Calu3 (cell line): ENCODE measurements around the gene DEFB110. TPM values are rescaled to one million over a fixed set of nuclear protein-coding genes. Genes with fewer than 3 reads are reported as not detected.

Experiments used
- BruUV-seq: library from RNA; stranded (reverse); fragments of 400-500 nt; replicated peaks from 2 replicates; lab custom pipeline; 2021; lab: Mats Ljungman, UMichigan
- CTCF ChIA-PET: fragments of 300-600 bp; sonication (Branson Sonifier 250); formaldehyde crosslinking; loops from one replicate; lab custom pipeline; 2022; ENCODE audit warnings: antibody characterized with exemption; lab: Charles Lee
- DNase-seq: peaks from one replicate; pipeline ENCODE4 v3.0.0; 2022
- H3K27ac Mint-ChIP-seq: one replicate; pipeline ENCODE4 v1.8.0; 2022; ENCODE audit warnings: mixed read lengths; ENCODE audit not compliant: unreplicated experiment
- H3K27me3 Mint-ChIP-seq: one replicate; pipeline ENCODE4 v1.8.0; 2022; ENCODE audit warnings: mixed read lengths; ENCODE audit not compliant: unreplicated experiment
- H3K36me3 Mint-ChIP-seq: one replicate; pipeline ENCODE4 v1.8.0; 2022; ENCODE audit warnings: mild to moderate bottlenecking, moderate library complexity, mixed read lengths; ENCODE audit not compliant: insufficient read depth, unreplicated experiment
- H3K4me1 Mint-ChIP-seq: one replicate; pipeline ENCODE4 v1.8.0; 2022; ENCODE audit warnings: mild to moderate bottlenecking, low read depth, mixed read lengths; ENCODE audit not compliant: unreplicated experiment
- H3K4me3 Mint-ChIP-seq: one replicate; pipeline ENCODE4 v1.8.0; 2022; ENCODE audit warnings: mild to moderate bottlenecking, low read depth, moderate library complexity, mixed read lengths; ENCODE audit not compliant: unreplicated experiment
- H3K9me3 Mint-ChIP-seq: one replicate; pipeline ENCODE4 v1.8.0; 2022; ENCODE audit warnings: low read depth, mixed read lengths; ENCODE audit not compliant: unreplicated experiment
- CTCF ChIP-seq: fragments of 200-600 bp; IDR thresholded peaks from one replicate; pipeline ENCODE4 v1.8.0; 2022; ENCODE audit warnings: antibody characterized with exemption; ENCODE audit not compliant: unreplicated experiment
- intact Hi-C: fragments of 100-400 bp; cut with micrococcal nuclease; formaldehyde crosslinking; loops from one replicate; pipeline ENCODE4 v1.10.0; 2022; ENCODE audit not compliant: unreplicated experiment
- total RNA-seq: library from RNA; stranded (reverse); gene quantifications from 2 replicates; pipeline ENCODE4 v1.2.3, GENCODE V29; 2022

The DEFB110 gene
- total RNA-seq, 1 experiment from 2014 or later, result not detected

DNA sequence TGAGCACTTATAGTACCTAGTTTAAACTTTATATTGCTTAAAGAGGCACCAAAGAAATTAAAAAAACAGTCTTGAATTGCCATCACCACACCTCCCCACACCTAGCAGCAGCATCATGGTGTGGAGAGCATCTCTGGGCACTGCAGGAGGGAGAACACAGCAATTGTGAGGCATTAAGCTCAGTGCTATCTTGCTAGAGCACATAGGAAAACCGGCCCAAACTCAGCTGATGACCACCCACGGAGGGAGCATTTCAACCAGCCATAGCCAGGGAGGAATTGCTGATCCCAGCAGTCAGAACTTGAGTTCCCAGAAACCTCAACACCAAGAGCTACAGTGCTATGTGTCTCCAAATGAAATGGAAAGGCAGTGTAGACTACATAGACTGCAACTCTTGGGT lies 32.9 kb downstream of the DEFB110 start:
- no peak overlapping the region for H3K4me3 Mint-ChIP-seq
- H3K36me3 Mint-ChIP-seq, result no peaks in the 10 kb centered on the region
- no peak overlapping the region for H3K27ac Mint-ChIP-seq
- no peaks in the 10 kb centered on the region for H3K27me3 Mint-ChIP-seq
- no peaks in the 10 kb centered on the region for H3K4me1 Mint-ChIP-seq
- H3K9me3 Mint-ChIP-seq, result no peaks in the 10 kb centered on the region
- intact Hi-C loops, result no loop called here
- DNase-seq, result no peak
- TF ChIP-seq CTCF, result no peak
- CTCF ChIA-PET, result no interaction called here
- no TSS peak for BruUV-seq

DNA sequence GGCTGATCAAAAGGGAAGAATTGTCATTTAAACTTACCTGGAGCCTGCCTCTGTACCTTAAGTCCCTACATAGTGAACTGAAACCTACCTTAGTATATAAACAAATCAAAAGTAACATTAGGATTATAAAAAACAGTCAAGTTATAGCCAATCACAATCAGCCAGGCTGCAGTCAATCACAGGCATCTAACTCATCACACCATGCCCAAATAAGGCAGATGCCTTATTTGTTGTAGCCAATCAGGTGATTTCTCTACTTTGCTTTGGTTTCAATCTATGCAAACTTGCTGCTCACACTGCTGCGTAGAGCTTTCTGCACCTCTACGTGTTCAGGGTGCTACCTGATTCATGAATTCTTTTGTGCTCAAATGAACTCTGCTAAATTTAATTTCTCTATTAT lies 34.0 kb downstream of the DEFB110 start:
- no peaks in the 10 kb centered on the region for H3K4me1 Mint-ChIP-seq
- no peaks in the 10 kb centered on the region for H3K36me3 Mint-ChIP-seq
- H3K4me3 Mint-ChIP-seq, result no peak overlapping the region
- no TSS peak for BruUV-seq
- intact Hi-C loops, result no loop called here
- CTCF ChIA-PET, result no interaction called here
- H3K27ac Mint-ChIP-seq, result no peak overlapping the region
- no peak for DNase-seq
- TF ChIP-seq CTCF, result no peak
- H3K27me3 Mint-ChIP-seq, result no peaks in the 10 kb centered on the region
- no peaks in the 10 kb centered on the region for H3K9me3 Mint-ChIP-seq

GRCh38 chr6:49986551-49986950 lies 35.2 kb downstream of the DEFB110 start:
- intact Hi-C loops, result no loop called here
- H3K36me3 Mint-ChIP-seq, result no peaks in the 10 kb centered on the region
- no peak for DNase-seq
- CTCF ChIA-PET, result no interaction called here
- H3K27ac Mint-ChIP-seq, result no peak overlapping the region
- no TSS peak for BruUV-seq
- TF ChIP-seq CTCF, result no peak
- H3K4me3 Mint-ChIP-seq, result no peak overlapping the region
- H3K9me3 Mint-ChIP-seq, result peaks cover 4% of the 10 kb centered on the region
- H3K4me1 Mint-ChIP-seq, result no peaks in the 10 kb centered on the region
- no peaks in the 10 kb centered on the region for H3K27me3 Mint-ChIP-seq

DNA sequence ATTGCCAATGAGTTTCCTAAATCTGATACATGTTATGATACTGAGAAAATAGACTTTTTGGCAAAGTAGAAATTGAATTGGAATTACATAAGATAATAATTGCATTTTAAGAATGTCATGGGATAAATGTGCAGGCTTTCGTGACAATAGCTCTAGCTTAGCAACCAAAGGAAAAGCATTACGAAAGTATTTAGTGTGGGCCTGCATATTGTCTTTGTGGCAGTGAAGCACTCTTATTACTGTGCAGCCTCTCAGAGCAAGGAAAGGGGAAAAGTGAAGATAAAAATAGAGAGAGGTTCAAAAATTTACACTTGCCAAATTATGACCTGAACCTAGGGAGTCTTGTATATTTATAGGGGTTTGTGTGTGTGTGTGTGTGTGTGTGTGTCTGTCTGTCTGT lies 39.7 kb downstream of the DEFB110 start:
- Mint-ChIP-seq H3K9me3 (peaks cover 4% of the 10 kb centered on the region), H3K27ac (no peak overlapping the region), H3K27me3 (no peaks in the 10 kb centered on the region), H3K4me3 (no peak overlapping the region), H3K36me3 (no peaks in the 10 kb centered on the region), H3K4me1 (peaks cover 22% of the 10 kb centered on the region)
- no peak for DNase-seq
- CTCF ChIA-PET, result no interaction called here
- TF ChIP-seq CTCF, result no peak
- no TSS peak for BruUV-seq
- intact Hi-C loops, result no loop called here
